ENCODE data around the gene TRMT44. TPM values are rescaled to one million over a fixed set of nuclear protein-coding genes. Genes with fewer than 3 reads are reported as not detected.

TRMT44 gene
- total and polyA plus RNA-seq, 2 of the 13 experiments (the other 11 are each of a cell fraction or from before 2014, with no cell fraction given) = 5.8 to 8.6 TPM

DNA sequence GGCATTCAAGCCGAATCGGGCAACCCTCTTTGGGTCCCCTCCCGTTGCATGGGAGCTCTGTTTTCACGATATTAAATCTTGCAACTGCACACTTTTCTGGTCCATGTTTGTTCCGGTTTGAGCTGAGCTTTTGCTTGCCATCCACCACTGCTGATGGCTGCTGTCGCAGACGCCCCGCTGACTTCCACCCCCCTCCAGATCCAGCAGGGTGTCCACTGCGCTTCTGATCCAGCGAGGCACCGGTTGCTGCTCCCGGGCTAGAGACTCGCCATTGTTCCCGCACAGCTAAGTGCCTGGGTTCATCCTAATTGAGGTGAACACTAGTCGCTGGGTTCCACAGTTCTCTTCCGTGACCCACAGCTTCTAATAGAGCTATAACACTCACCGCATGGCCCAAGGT lies 13.3 kb upstream of the TRMT44 start:
- H3K4me3 ChIP-seq (replicated peaks in 1 of 3; ENCODE audit: insufficient read depth in 1 of 3, low read depth in 2 of 3, low read length in 3 of 3) = peak overlapping the region; percentile 77 to 91 (median 79); a peak in 5 of 6 replicates
- no peaks in the 10 kb centered on the region for H3K79me2 ChIP-seq (ENCODE audit: insufficient read depth, low read length)
- TF ChIP-seq ZSCAN9 (CRISPR knock-in tag; IDR thresholded peaks at IDR 0.05; ENCODE audit: borderline replicate concordance) (no peak), FOXA3 (CRISPR knock-in tag; IDR thresholded peaks at IDR 0.05) (no peak), GPN1 (CRISPR knock-in tag; IDR thresholded peaks at IDR 0.05; ENCODE audit: borderline replicate concordance) (no peak), KLF6 (CRISPR knock-in tag; IDR thresholded peaks at IDR 0.05) (no peak), ZNF550 (CRISPR knock-in tag; IDR thresholded peaks at IDR 0.05; ENCODE audit: borderline replicate concordance) (no peak), TGIF2 (CRISPR knock-in tag; IDR thresholded peaks at IDR 0.05) (no peak), PHF20 (CRISPR knock-in tag; IDR thresholded peaks at IDR 0.05) (no peak), ATF7 (IDR thresholded peaks at IDR 0.05) (no peak), ATF7 (CRISPR knock-in tag; IDR thresholded peaks at IDR 0.05) (no peak), MYNN (CRISPR knock-in tag; IDR thresholded peaks at IDR 0.05; ENCODE audit: low read depth) (no peak), SETDB1 (CRISPR knock-in tag; IDR thresholded peaks at IDR 0.05; ENCODE audit: borderline replicate concordance) (no peak), ZNF552 (CRISPR knock-in tag; IDR thresholded peaks at IDR 0.05; ENCODE audit: borderline replicate concordance) (no peak), CEBPG (CRISPR knock-in tag; IDR thresholded peaks at IDR 0.05) (no peak), ZNF747 (CRISPR knock-in tag; IDR thresholded peaks at IDR 0.05; ENCODE audit: borderline replicate concordance) (no peak), GTF2F1 (IDR thresholded peaks at IDR 0.05; ENCODE audit: low read length) (no peak), ZBTB7B (CRISPR knock-in tag; IDR thresholded peaks at IDR 0.05) (no peak)
- TF ChIP-seq, protein P1, sequence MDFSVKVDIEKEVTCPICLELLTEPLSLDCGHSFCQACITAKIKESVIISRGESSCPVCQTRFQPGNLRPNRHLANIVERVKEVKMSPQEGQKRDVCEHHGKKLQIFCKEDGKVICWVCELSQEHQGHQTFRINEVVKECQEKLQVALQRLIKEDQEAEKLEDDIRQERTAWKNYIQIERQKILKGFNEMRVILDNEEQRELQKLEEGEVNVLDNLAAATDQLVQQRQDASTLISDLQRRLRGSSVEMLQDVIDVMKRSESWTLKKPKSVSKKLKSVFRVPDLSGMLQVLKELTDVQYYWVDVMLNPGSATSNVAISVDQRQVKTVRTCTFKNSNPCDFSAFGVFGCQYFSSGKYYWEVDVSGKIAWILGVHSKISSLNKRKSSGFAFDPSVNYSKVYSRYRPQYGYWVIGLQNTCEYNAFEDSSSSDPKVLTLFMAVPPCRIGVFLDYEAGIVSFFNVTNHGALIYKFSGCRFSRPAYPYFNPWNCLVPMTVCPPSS (IDR thresholded peaks at IDR 0.05) = no peak
- TF ChIP-seq, protein P2, sequence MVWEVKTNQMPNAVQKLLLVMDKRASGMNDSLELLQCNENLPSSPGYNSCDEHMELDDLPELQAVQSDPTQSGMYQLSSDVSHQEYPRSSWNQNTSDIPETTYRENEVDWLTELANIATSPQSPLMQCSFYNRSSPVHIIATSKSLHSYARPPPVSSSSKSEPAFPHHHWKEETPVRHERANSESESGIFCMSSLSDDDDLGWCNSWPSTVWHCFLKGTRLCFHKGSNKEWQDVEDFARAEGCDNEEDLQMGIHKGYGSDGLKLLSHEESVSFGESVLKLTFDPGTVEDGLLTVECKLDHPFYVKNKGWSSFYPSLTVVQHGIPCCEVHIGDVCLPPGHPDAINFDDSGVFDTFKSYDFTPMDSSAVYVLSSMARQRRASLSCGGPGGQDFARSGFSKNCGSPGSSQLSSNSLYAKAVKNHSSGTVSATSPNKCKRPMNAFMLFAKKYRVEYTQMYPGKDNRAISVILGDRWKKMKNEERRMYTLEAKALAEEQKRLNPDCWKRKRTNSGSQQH (CRISPR knock-in tag; IDR thresholded peaks at IDR 0.05; ENCODE audit: low read depth) = no peak
- H4K20me1 ChIP-seq (ENCODE audit: insufficient read depth, low read length) = no peaks in the 10 kb centered on the region
- CTCF ChIA-PET (ENCODE audit: low intra/inter-chr PET ratio, low total read pairs) = no interaction called here
- DNase-seq (ENCODE audit: low spot score) = no peak
- POLR2A ChIA-PET = interaction anchor here (2.9 kb wide), 1 partner anchor 12 kb away, joined by 30 read pairs; the partner anchor contains the start of genes ACOX3 and TRMT44
- H3K4me2 ChIP-seq (ENCODE audit: low read depth, low read length) = peak overlapping the region; percentile 99
- no peaks in the 10 kb centered on the region for H3K9me3 ChIP-seq (ENCODE audit: low read length)
- no peaks in the 10 kb centered on the region for H3K36me3 ChIP-seq (replicated peaks in 1 of 2; ENCODE audit: control insufficient read depth in 1 of 2, insufficient read depth in 2 of 2, low read length in 2 of 2)
- no TSS peak for BruUV-seq (replicated peaks)
- ATAC-seq = no peak
- H3K27me3 ChIP-seq (ENCODE audit: control insufficient read depth in 1 of 2, insufficient read depth in 2 of 2, low read length in 2 of 2) = no peaks in the 10 kb centered on the region; a peak in 1 of 5 replicates
- H3K9ac ChIP-seq (ENCODE audit: insufficient read depth, low read depth, low read length) = peak overlapping the region; percentile 79
- in situ Hi-C loops (cut with HindIII; ENCODE audit: extremely low pct_ligation_motif_present, low pct_unique_long_range_greater_than_20kb) (no loop called here), intact Hi-C loops (cut with micrococcal nuclease; ENCODE audit: unreplicated experiment) (no loop called here)
- FAIRE-seq = no peak
- WGBS (ENCODE audit: low lambda C conversion rate) = 83% methylated on average over 14 of the region's 17 CpGs
- peaks cover 21% of the 10 kb centered on the region for H3K4me1 ChIP-seq (ENCODE audit: insufficient read depth, low read length)
- H3K27ac ChIP-seq (ENCODE audit: extremely low read length, insufficient read depth, low read length) = peak overlapping the region; percentile 70
- H2AFZ ChIP-seq (ENCODE audit: low read length) = no peak overlapping the region
